ENCODE measurements around the gene SFTA2.

The SFTA2 gene

GRCh38 chr6:30928677-30929076, 3.3 kb downstream of the SFTA2 start:
- TF ChIP-seq TAF1 (IDR thresholded peaks at IDR 0.05; ENCODE audit: borderline replicate concordance, insufficient read depth, low read length) = no peak
- TF ChIP-seq POLR2AphosphoS5 (IDR thresholded peaks at IDR 0.05; ENCODE audit: low read depth, low read length) = no peak
- no peak for TF ChIP-seq FOXP2 (optimal IDR thresholded peaks at IDR 0.05; ENCODE audit: borderline replicate concordance, extremely low read depth, extremely low read length, insufficient read depth)
- TF ChIP-seq, protein P1, sequence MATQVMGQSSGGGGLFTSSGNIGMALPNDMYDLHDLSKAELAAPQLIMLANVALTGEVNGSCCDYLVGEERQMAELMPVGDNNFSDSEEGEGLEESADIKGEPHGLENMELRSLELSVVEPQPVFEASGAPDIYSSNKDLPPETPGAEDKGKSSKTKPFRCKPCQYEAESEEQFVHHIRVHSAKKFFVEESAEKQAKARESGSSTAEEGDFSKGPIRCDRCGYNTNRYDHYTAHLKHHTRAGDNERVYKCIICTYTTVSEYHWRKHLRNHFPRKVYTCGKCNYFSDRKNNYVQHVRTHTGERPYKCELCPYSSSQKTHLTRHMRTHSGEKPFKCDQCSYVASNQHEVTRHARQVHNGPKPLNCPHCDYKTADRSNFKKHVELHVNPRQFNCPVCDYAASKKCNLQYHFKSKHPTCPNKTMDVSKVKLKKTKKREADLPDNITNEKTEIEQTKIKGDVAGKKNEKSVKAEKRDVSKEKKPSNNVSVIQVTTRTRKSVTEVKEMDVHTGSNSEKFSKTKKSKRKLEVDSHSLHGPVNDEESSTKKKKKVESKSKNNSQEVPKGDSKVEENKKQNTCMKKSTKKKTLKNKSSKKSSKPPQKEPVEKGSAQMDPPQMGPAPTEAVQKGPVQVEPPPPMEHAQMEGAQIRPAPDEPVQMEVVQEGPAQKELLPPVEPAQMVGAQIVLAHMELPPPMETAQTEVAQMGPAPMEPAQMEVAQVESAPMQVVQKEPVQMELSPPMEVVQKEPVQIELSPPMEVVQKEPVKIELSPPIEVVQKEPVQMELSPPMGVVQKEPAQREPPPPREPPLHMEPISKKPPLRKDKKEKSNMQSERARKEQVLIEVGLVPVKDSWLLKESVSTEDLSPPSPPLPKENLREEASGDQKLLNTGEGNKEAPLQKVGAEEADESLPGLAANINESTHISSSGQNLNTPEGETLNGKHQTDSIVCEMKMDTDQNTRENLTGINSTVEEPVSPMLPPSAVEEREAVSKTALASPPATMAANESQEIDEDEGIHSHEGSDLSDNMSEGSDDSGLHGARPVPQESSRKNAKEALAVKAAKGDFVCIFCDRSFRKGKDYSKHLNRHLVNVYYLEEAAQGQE (IDR thresholded peaks at IDR 0.05; ENCODE audit: insufficient read depth in 1 of 2, low read depth in 2 of 2, low read length in 2 of 2) = no peak
- no peak for TF ChIP-seq SIN3A (IDR thresholded peaks at IDR 0.05; ENCODE audit: borderline replicate concordance, insufficient read depth, low read length)

GRCh38 chr6:30926644-30927043, 5.3 kb downstream of the SFTA2 start:
- TF ChIP-seq SIN3A (IDR thresholded peaks at IDR 0.05; ENCODE audit: borderline replicate concordance, insufficient read depth, low read length) (no peak), TAF1 (IDR thresholded peaks at IDR 0.05; ENCODE audit: borderline replicate concordance, insufficient read depth, low read length) (no peak), FOXP2 (optimal IDR thresholded peaks at IDR 0.05; ENCODE audit: borderline replicate concordance, extremely low read depth, extremely low read length, insufficient read depth) (no peak), POLR2AphosphoS5 (IDR thresholded peaks at IDR 0.05; ENCODE audit: low read depth, low read length) (no peak)
- TF ChIP-seq, protein P1 (IDR thresholded peaks at IDR 0.05; ENCODE audit: insufficient read depth in 1 of 2, low read depth in 2 of 2, low read length in 2 of 2) = no peak

GRCh38 chr6:30922447-30922852, 9.5 kb downstream of the SFTA2 start:
- TF ChIP-seq, protein P1 (IDR thresholded peaks at IDR 0.05; ENCODE audit: insufficient read depth in 1 of 2, low read depth in 2 of 2, low read length in 2 of 2) = no peak
- TF ChIP-seq POLR2AphosphoS5 (IDR thresholded peaks at IDR 0.05; ENCODE audit: low read depth, low read length) = no peak

DNA sequence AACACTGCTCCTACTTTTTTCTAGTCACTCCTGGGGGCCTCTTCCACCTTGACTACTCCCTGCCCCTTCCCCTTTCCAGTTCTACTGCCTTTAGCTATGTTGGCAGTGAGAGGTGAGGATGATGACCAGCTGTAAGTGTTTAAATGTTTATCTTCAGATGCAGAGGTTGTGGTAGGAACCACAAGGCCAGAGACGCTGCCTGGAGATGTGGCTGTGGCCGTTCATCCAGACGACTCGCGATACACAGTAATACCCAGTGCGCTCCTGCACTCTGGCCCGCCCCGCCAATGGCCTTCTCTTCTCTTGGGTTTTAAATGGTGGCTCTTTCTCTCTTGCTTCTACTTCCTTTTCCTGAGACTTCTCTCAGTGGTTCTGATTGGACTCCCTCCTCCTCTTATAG, 13.3 kb downstream of the SFTA2 start:
- no peak for TF ChIP-seq POLR2AphosphoS5 (IDR thresholded peaks at IDR 0.05; ENCODE audit: low read depth, low read length)
- no peak for TF ChIP-seq TAF1 (IDR thresholded peaks at IDR 0.05; ENCODE audit: borderline replicate concordance, insufficient read depth, low read length)
- TF ChIP-seq, protein P1 (IDR thresholded peaks at IDR 0.05; ENCODE audit: insufficient read depth in 1 of 2, low read depth in 2 of 2, low read length in 2 of 2) = no peak
- no peak for TF ChIP-seq FOXP2 (optimal IDR thresholded peaks at IDR 0.05; ENCODE audit: borderline replicate concordance, extremely low read depth, extremely low read length, insufficient read depth)
- no peak for TF ChIP-seq SIN3A (IDR thresholded peaks at IDR 0.05; ENCODE audit: borderline replicate concordance, insufficient read depth, low read length)

- TF ChIP-seq FOXP2 (optimal IDR thresholded peaks at IDR 0.05; ENCODE audit: borderline replicate concordance, extremely low read depth, extremely low read length, insufficient read depth) (no peak), POLR2AphosphoS5 (IDR thresholded peaks at IDR 0.05; ENCODE audit: low read depth, low read length) (no peak), SIN3A (IDR thresholded peaks at IDR 0.05; ENCODE audit: borderline replicate concordance, insufficient read depth, low read length) (no peak), TAF1 (IDR thresholded peaks at IDR 0.05; ENCODE audit: borderline replicate concordance, insufficient read depth, low read length) (no peak)
- TF ChIP-seq, protein P1 (IDR thresholded peaks at IDR 0.05; ENCODE audit: insufficient read depth in 1 of 2, low read depth in 2 of 2, low read length in 2 of 2) = no peak
These were observed 14.5 kb downstream of the SFTA2 start for GRCh38 chr6:30917487-30917886.

Data from PFSK-1 (cell line).